HepG2 (cell line): ENCODE data around the gene OGFR. TPM values are rescaled to one million over a fixed set of nuclear protein-coding genes. Genes with fewer than 3 reads are reported as not detected.

Experiments
- ARNT2 ChIP-seq: sonication (generic); formaldehyde crosslinking; IDR thresholded peaks from 2 replicates; pipeline ENCODE4 v1.8.0; 2022; ENCODE audit warnings: mild to moderate bottlenecking, low read depth, missing genetic modification reagents, moderate library complexity
- CBX2 ChIP-seq, 2 experiments: fragments of 200-600 bp in 1 of 2; sonication (generic); formaldehyde crosslinking in 1 of 2; IDR thresholded peaks; 2 replicates each; pipeline versions ENCODE4 v1.7.0 to v1.8.1; 2018 to 2022; ENCODE audit warnings: low read depth in 2 of 2, low read length in 1 of 2, mild to moderate bottlenecking in 1 of 2, missing genetic modification reagents in 1 of 2
- CCDC6 ChIP-seq: sonication (generic); formaldehyde crosslinking; IDR thresholded peaks from 2 replicates; pipeline ENCODE4 v1.8.1; 2022; ENCODE audit warnings: mild to moderate bottlenecking, missing genetic modification reagents, moderate library complexity
- DMTF1 ChIP-seq: sonication (generic); formaldehyde crosslinking; IDR thresholded peaks from 2 replicates; pipeline ENCODE4 v1.4.0; 2020; ENCODE audit warnings: mild to moderate bottlenecking, missing genetic modification reagents
- ESRRA ChIP-seq: sonication (generic); formaldehyde crosslinking; IDR thresholded peaks from 2 replicates; pipeline ENCODE4 v1.5.1; 2020; ENCODE audit warnings: mild to moderate bottlenecking, low read depth, missing genetic modification reagents
- GLI4 ChIP-seq: sonication (generic); formaldehyde crosslinking; IDR thresholded peaks from 2 replicates; pipeline ENCODE4 v1.5.1; 2020; ENCODE audit warnings: missing genetic modification reagents, mild to moderate bottlenecking, moderate library complexity, borderline replicate concordance
- GTF3A ChIP-seq: sonication (generic); formaldehyde crosslinking; conservative IDR thresholded peaks from 2 replicates; pipeline ENCODE4 v1.4.0; 2020; ENCODE audit warnings: mild to moderate bottlenecking, missing genetic modification reagents
- MTERF4 ChIP-seq: sonication (generic); formaldehyde crosslinking; IDR thresholded peaks from 2 replicates; pipeline ENCODE4 v1.8.0; 2023; ENCODE audit warnings: mild to moderate bottlenecking, missing genetic modification reagents
- NCOA2 ChIP-seq: sonication (generic); formaldehyde crosslinking; IDR thresholded peaks from 2 replicates; pipeline ENCODE4 v1.8.0; 2022; ENCODE audit warnings: inconsistent platforms
- PITX1 ChIP-seq: sonication (generic); formaldehyde crosslinking; IDR thresholded peaks from 2 replicates; pipeline ENCODE4 v1.5.1; 2020; ENCODE audit warnings: mild to moderate bottlenecking, missing genetic modification reagents
- POLR2A ChIP-seq, 2 experiments: IDR thresholded peaks; 2 replicates each; pipeline ENCODE4 v1.6.1; 2011; ENCODE audit warnings: low read depth in 2 of 2, low read length in 2 of 2, mild to moderate bottlenecking in 1 of 2, moderate library complexity in 1 of 2; ENCODE audit not compliant: insufficient read depth in 1 of 2
- SRSF9 ChIP-seq: fragments of 200-400 bp; formaldehyde crosslinking; IDR thresholded peaks from 2 replicates; pipeline ENCODE4 v1.6.1; 2018; ENCODE audit warnings: borderline replicate concordance, mild to moderate bottlenecking, low read depth, low read length; ENCODE audit not compliant: insufficient read depth, poor library complexity, severe bottlenecking
- TOE1 ChIP-seq: sonication (generic); formaldehyde crosslinking; IDR thresholded peaks from 2 replicates; pipeline ENCODE4 v1.4.0; 2020; ENCODE audit warnings: mild to moderate bottlenecking, missing genetic modification reagents
- ZFP41 ChIP-seq: sonication (generic); formaldehyde crosslinking; IDR thresholded peaks from 2 replicates; pipeline ENCODE4 v1.4.0; 2020; ENCODE audit warnings: mild to moderate bottlenecking, missing genetic modification reagents, borderline replicate concordance
- ZFP82 ChIP-seq: sonication (generic); formaldehyde crosslinking; IDR thresholded peaks from 2 replicates; pipeline ENCODE4 v1.5.1; 2020; ENCODE audit warnings: mild to moderate bottlenecking, missing genetic modification reagents, borderline replicate concordance
- ZNF558 ChIP-seq: sonication (generic); formaldehyde crosslinking; IDR thresholded peaks from 2 replicates; pipeline ENCODE4 v1.9.0; 2022; ENCODE audit warnings: mild to moderate bottlenecking, missing genetic modification reagents, borderline replicate concordance
- ZNF574 ChIP-seq: sonication (generic); formaldehyde crosslinking; IDR thresholded peaks from 2 replicates; pipeline ENCODE4 v1.4.0; 2020; ENCODE audit warnings: missing genetic modification reagents
- ZNF713 ChIP-seq: sonication (generic); formaldehyde crosslinking; IDR thresholded peaks from 2 replicates; pipeline ENCODE4 v1.4.0; 2020; ENCODE audit warnings: mild to moderate bottlenecking, missing genetic modification reagents
- ZSCAN20 ChIP-seq: sonication (generic); formaldehyde crosslinking; IDR thresholded peaks from 2 replicates; pipeline ENCODE4 v1.4.0; 2020; ENCODE audit warnings: missing genetic modification reagents, mild to moderate bottlenecking, borderline replicate concordance
- ZSCAN21 ChIP-seq: sonication (generic); formaldehyde crosslinking; IDR thresholded peaks from 2 replicates; pipeline ENCODE4 v1.8.0; 2022; ENCODE audit warnings: mild to moderate bottlenecking, missing genetic modification reagents, moderate library complexity, borderline replicate concordance
- polyA plus RNA-seq, 8 experiments: library from polyadenylated mRNA; depleted of rRNA in 3 of 8; stranded (reverse) in 7 of 8; unstranded in 1 of 8; fragments of >200 nt; fragmentation: Illumina TruSeq in 4 of 8; extraction: Trizol in 4 of 8; gene quantifications; 2 replicates each; pipeline versions ENCODE4 v1.2.1 to v1.2.3, GENCODE V29; 2011 to 2016; ENCODE audit warnings: low read depth in 4 of 8, missing spikeins in 1 of 8, mixed read lengths in 1 of 8; ENCODE audit not compliant: insufficient read depth in 1 of 8
- total RNA-seq, 5 experiments: library from RNA; depleted of rRNA; stranded (reverse); fragments of >200 nt; fragmentation: Illumina TruSeq; extraction: Trizol; gene quantifications; 2 replicates each; pipeline ENCODE4 v1.2.3, GENCODE V29; 2016; ENCODE audit warnings: low read depth in 1 of 5

The OGFR gene
- total and polyA plus RNA-seq, 2 of the 13 experiments (the other 11 are each of a cell fraction or from before 2014, with no cell fraction given): 47.7 to 81.8 TPM

GRCh38 chr20:62816884-62817873, 12.5 kb downstream of the OGFR start, which contains the start of gene COL9A3 (continued):
- TF ChIP-seq ZFP82 (CRISPR knock-in tag) (0 out of 2 replicates have a peak, but pooled peaks have one; percentile 37), CBX2 (IDR thresholded peaks at IDR 0.05; ENCODE audit: low read depth, low read length) (no peak), CBX2 (CRISPR knock-in tag; IDR thresholded peaks at IDR 0.05; ENCODE audit: low read depth) (no peak), ZNF558 (CRISPR knock-in tag) (0 out of 2 replicates have a peak, but pooled peaks have one; percentile 2), NCOA2 (CRISPR knock-in tag) (peak; percentile 33; the same call in 1 of the 2 replicates), SRSF9 (no peak), PITX1 (no peak), ZNF713 (CRISPR knock-in tag) (no peak), ZSCAN21 (CRISPR knock-in tag) (peak; percentile 32; the same call in 1 of the 2 replicates), GLI4 (CRISPR knock-in tag) (no peak), POLR2A (IDR thresholded peaks at IDR 0.05; ENCODE audit: insufficient read depth in 1 of 2, low read depth in 2 of 2, low read length in 2 of 2) (peak; percentile 38 to 62), DMTF1 (CRISPR knock-in tag) (no peak), MTERF4 (CRISPR knock-in tag) (0 out of 2 replicates have a peak, but pooled peaks have one; percentile 39), CCDC6 (CRISPR knock-in tag) (peak; percentile 34; the same call in 1 of the 2 replicates), ZFP41 (no peak), ZNF574 (peak; percentile 39; the same call in 1 of the 2 replicates), ARNT2 (CRISPR knock-in tag) (peak; percentile 53; the same call in 1 of the 2 replicates), ZSCAN20 (CRISPR knock-in tag) (no peak), TOE1 (CRISPR knock-in tag) (no peak), GTF3A (CRISPR knock-in tag) (no peak), ESRRA (CRISPR knock-in tag) (no peak)
